ENCODE data around the gene GPBP1.
"Not testable (repeated sequence)": the region's sequence is repeated elsewhere in the genome, so short reads cannot be mapped to it uniquely, and the experiment has no call there.

The GPBP1 gene

GRCh38 chr5:57249265-57249874, 75.5 kb downstream of the GPBP1 start:
- no peak overlapping the region for H3K9ac ChIP-seq (ENCODE audit: low read depth, low read length)
- no peaks in the 10 kb centered on the region for H3K4me1 ChIP-seq (ENCODE audit: insufficient read depth, low read length)
- H3K36me3 ChIP-seq (ENCODE audit: insufficient read depth, low read length) = peaks cover 9% of the 10 kb centered on the region
- H3K9me3 ChIP-seq (ENCODE audit: control insufficient read depth, insufficient read depth, low read length) = no peaks in the 10 kb centered on the region

GRCh38 chr5:57258052-57258451, 84.2 kb downstream of the GPBP1 start:
- no peaks in the 10 kb centered on the region for H3K9me3 ChIP-seq (ENCODE audit: control insufficient read depth, insufficient read depth, low read length)

GRCh38 chr5:57258943-57259342, 85.1 kb downstream of the GPBP1 start:
- Histone ChIP-seq H3K4me1 (ENCODE audit: insufficient read depth, low read length) (no peaks in the 10 kb centered on the region), H3K9me3 (ENCODE audit: control insufficient read depth, insufficient read depth, low read length) (no peaks in the 10 kb centered on the region), H3K9ac (ENCODE audit: low read depth, low read length) (no peak overlapping the region), H3K36me3 (ENCODE audit: insufficient read depth, low read length) (peaks cover 17% of the 10 kb centered on the region)

More at GRCh38 chr5:57258052-57258451, 84.2 kb downstream of the GPBP1 start:
- Histone ChIP-seq H3K4me1 (ENCODE audit: insufficient read depth, low read length) (no peaks in the 10 kb centered on the region), H3K36me3 (ENCODE audit: insufficient read depth, low read length) (peaks cover 11% of the 10 kb centered on the region), H3K9ac (ENCODE audit: low read depth, low read length) (no peak overlapping the region)

- no peaks in the 10 kb centered on the region for H3K4me1 ChIP-seq (ENCODE audit: insufficient read depth, low read length)
- no peak overlapping the region for H3K9ac ChIP-seq (ENCODE audit: low read depth, low read length)
- no peaks in the 10 kb centered on the region for H3K9me3 ChIP-seq (ENCODE audit: control insufficient read depth, insufficient read depth, low read length)
- H3K36me3 ChIP-seq (ENCODE audit: insufficient read depth, low read length) = peaks cover 17% of the 10 kb centered on the region
Measured at GRCh38 chr5:57259704-57260103, 85.8 kb downstream of the GPBP1 start.

GRCh38 chr5:57262541-57262940, 88.7 kb downstream of the GPBP1 start:
- Histone ChIP-seq H3K4me1 (ENCODE audit: insufficient read depth, low read length) (no peaks in the 10 kb centered on the region), H3K9me3 (ENCODE audit: control insufficient read depth, insufficient read depth, low read length) (no peaks in the 10 kb centered on the region), H3K36me3 (ENCODE audit: insufficient read depth, low read length) (peaks cover 17% of the 10 kb centered on the region), H3K9ac (ENCODE audit: low read depth, low read length) (no peak overlapping the region)

GRCh38 chr5:57267805-57268204, 93.9 kb downstream of the GPBP1 start:
- Histone ChIP-seq H3K36me3 (ENCODE audit: insufficient read depth, low read length) (peaks cover 8% of the 10 kb centered on the region), H3K4me1 (ENCODE audit: insufficient read depth, low read length) (no peaks in the 10 kb centered on the region), H3K9me3 (ENCODE audit: control insufficient read depth, insufficient read depth, low read length) (no peaks in the 10 kb centered on the region), H3K9ac (ENCODE audit: low read depth, low read length) (no peak overlapping the region)

GRCh38 chr5:57276353-57276752, 102.5 kb downstream of the GPBP1 start:
- Histone ChIP-seq H3K4me1 (ENCODE audit: insufficient read depth, low read length) (no peaks in the 10 kb centered on the region), H3K9me3 (ENCODE audit: control insufficient read depth, insufficient read depth, low read length) (no peaks in the 10 kb centered on the region)

GRCh38 chr5:57277085-57277484, 103.2 kb downstream of the GPBP1 start:
- Histone ChIP-seq H3K4me1 (ENCODE audit: insufficient read depth, low read length) (no peaks in the 10 kb centered on the region), H3K9me3 (ENCODE audit: control insufficient read depth, insufficient read depth, low read length) (no peaks in the 10 kb centered on the region), H3K36me3 (ENCODE audit: insufficient read depth, low read length) (no peaks in the 10 kb centered on the region), H3K9ac (ENCODE audit: low read depth, low read length) (no peak overlapping the region)

More at GRCh38 chr5:57276353-57276752, 102.5 kb downstream of the GPBP1 start:
- no peak overlapping the region for H3K9ac ChIP-seq (ENCODE audit: low read depth, low read length)
- H3K36me3 ChIP-seq (ENCODE audit: insufficient read depth, low read length) = no peaks in the 10 kb centered on the region

- H3K9me3 ChIP-seq (ENCODE audit: control insufficient read depth, insufficient read depth, low read length) = no peaks in the 10 kb centered on the region
- H3K4me1 ChIP-seq (ENCODE audit: insufficient read depth, low read length) = no peaks in the 10 kb centered on the region
- no peaks in the 10 kb centered on the region for H3K36me3 ChIP-seq (ENCODE audit: insufficient read depth, low read length)
- no peak overlapping the region for H3K9ac ChIP-seq (ENCODE audit: low read depth, low read length)
Measured at GRCh38 chr5:57280853-57281252, 107.0 kb downstream of the GPBP1 start.

- H3K36me3 ChIP-seq (ENCODE audit: insufficient read depth, low read length); H3K4me1 ChIP-seq (ENCODE audit: insufficient read depth, low read length); H3K9me3 ChIP-seq (ENCODE audit: control insufficient read depth, insufficient read depth, low read length); H3K9ac ChIP-seq (ENCODE audit: low read depth, low read length): not testable (repeated sequence)
Measured at GRCh38 chr5:57285084-57285483, 111.2 kb downstream of the GPBP1 start.

GRCh38 chr5:57291894-57292293, 118.0 kb downstream of the GPBP1 start:
- no peaks in the 10 kb centered on the region for H3K4me1 ChIP-seq (ENCODE audit: insufficient read depth, low read length)
- H3K9ac ChIP-seq (ENCODE audit: low read depth, low read length) = no peak overlapping the region
- H3K9me3 ChIP-seq (ENCODE audit: control insufficient read depth, insufficient read depth, low read length) = no peaks in the 10 kb centered on the region; the same call in 1 of the 2 replicates
- no peaks in the 10 kb centered on the region for H3K36me3 ChIP-seq (ENCODE audit: insufficient read depth, low read length)

GRCh38 chr5:57292336-57292735, 118.5 kb downstream of the GPBP1 start:
- Histone ChIP-seq H3K9me3 (ENCODE audit: control insufficient read depth, insufficient read depth, low read length) (no peaks in the 10 kb centered on the region; the same call in 1 of the 2 replicates), H3K4me1 (ENCODE audit: insufficient read depth, low read length) (no peaks in the 10 kb centered on the region), H3K9ac (ENCODE audit: low read depth, low read length) (no peak overlapping the region), H3K36me3 (ENCODE audit: insufficient read depth, low read length) (no peaks in the 10 kb centered on the region)

GRCh38 chr5:57298295-57298984, 124.6 kb downstream of the GPBP1 start:
- Histone ChIP-seq H3K4me1 (ENCODE audit: insufficient read depth, low read length) (no peaks in the 10 kb centered on the region), H3K9me3 (ENCODE audit: control insufficient read depth, insufficient read depth, low read length) (no peaks in the 10 kb centered on the region), H3K36me3 (ENCODE audit: insufficient read depth, low read length) (no peaks in the 10 kb centered on the region), H3K9ac (ENCODE audit: low read depth, low read length) (no peak overlapping the region)

GRCh38 chr5:57298985-57299491, 125.2 kb downstream of the GPBP1 start:
- Histone ChIP-seq H3K36me3 (ENCODE audit: insufficient read depth, low read length) (no peaks in the 10 kb centered on the region), H3K9ac (ENCODE audit: low read depth, low read length) (no peak overlapping the region), H3K4me1 (ENCODE audit: insufficient read depth, low read length) (no peaks in the 10 kb centered on the region), H3K9me3 (ENCODE audit: control insufficient read depth, insufficient read depth, low read length) (no peaks in the 10 kb centered on the region)

GRCh38 chr5:57299986-57300385, 126.1 kb downstream of the GPBP1 start:
- Histone ChIP-seq H3K9ac (ENCODE audit: low read depth, low read length) (no peak overlapping the region), H3K36me3 (ENCODE audit: insufficient read depth, low read length) (no peaks in the 10 kb centered on the region), H3K4me1 (ENCODE audit: insufficient read depth, low read length) (no peaks in the 10 kb centered on the region)

More at GRCh38 chr5:57299986-57300385, 126.1 kb downstream of the GPBP1 start:
- no peaks in the 10 kb centered on the region for H3K9me3 ChIP-seq (ENCODE audit: control insufficient read depth, insufficient read depth, low read length)

All from ES-I3 (cell line).